Measurements from ENCODE around the gene SLC38A1.

SLC38A1 gene

DNA sequence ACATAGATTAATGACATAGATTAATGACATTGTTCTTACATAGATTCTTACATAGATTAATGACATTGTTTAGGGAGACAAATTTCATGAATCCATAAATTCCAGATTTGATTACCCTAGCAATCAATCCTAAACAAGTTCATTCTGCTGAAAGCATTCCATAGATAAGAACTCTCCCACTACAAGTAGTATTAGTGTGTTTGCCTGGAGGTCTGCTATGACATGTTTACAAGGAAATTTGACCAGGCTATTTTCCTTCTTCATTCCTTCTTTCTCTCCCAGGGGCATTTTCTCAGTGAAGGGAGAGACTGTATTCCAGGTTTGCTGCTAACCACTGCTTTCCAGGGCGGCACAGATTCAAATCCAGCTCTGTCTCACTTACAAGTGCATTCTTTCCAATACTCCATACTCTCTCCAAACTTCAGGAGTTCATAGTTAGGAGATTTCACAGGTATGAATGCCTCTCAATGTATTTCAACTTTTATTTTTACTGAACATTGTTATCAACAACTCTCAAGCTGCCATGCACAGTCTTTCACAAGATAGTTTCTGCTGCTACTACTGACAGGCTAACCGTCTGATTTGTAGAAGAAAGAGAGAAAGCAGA, 134.5 kb downstream of the SLC38A1 start:
- no peak for DNase-seq

- DNase-seq = no peak
Measured at GRCh38 chr12:46133751-46134150, 135.1 kb downstream of the SLC38A1 start.
